ENCODE measurements around the gene PPP2R5C.

Gene PPP2R5C

GRCh38 chr14:101894365-101895081 is 133.0 kb downstream of the PPP2R5C start:
- DNase-seq = no peak

- no peak for DNase-seq
Observed at GRCh38 chr14:101895256-101895655, 133.7 kb downstream of the PPP2R5C start.

GRCh38 chr14:101897326-101897725 is 135.8 kb downstream of the PPP2R5C start:
- DNase-seq = no peak

GRCh38 chr14:101898416-101898815 is 136.9 kb downstream of the PPP2R5C start:
- no peak for DNase-seq

GRCh38 chr14:101899263-101899662 is 137.8 kb downstream of the PPP2R5C start:
- DNase-seq = no peak

- no peak for DNase-seq
Observed at GRCh38 chr14:101900253-101900652, 138.7 kb downstream of the PPP2R5C start.

- DNase-seq = no peak
Observed at GRCh38 chr14:101903111-101903561, 141.6 kb downstream of the PPP2R5C start.

- DNase-seq = no peak
Observed at GRCh38 chr14:101905614-101906013, 144.1 kb downstream of the PPP2R5C start.

- no peak for DNase-seq
Observed at GRCh38 chr14:101906645-101907044, 145.1 kb downstream of the PPP2R5C start.

- no peak for DNase-seq
Observed at GRCh38 chr14:101907619-101908018, 146.1 kb downstream of the PPP2R5C start.

- DNase-seq = no peak
Observed at GRCh38 chr14:101908795-101909194, 147.3 kb downstream of the PPP2R5C start.

GRCh38 chr14:101909371-101910096 is 148.0 kb downstream of the PPP2R5C start:
- no peak for DNase-seq

- no peak for DNase-seq
Observed at GRCh38 chr14:101912841-101913240, 151.3 kb downstream of the PPP2R5C start.

- DNase-seq = no peak
Observed at GRCh38 chr14:101914083-101914482, 152.6 kb downstream of the PPP2R5C start.

- no peak for DNase-seq
Observed at GRCh38 chr14:101915871-101916815, 154.6 kb downstream of the PPP2R5C start.

GRCh38 chr14:101916816-101917412 is 155.4 kb downstream of the PPP2R5C start:
- DNase-seq = no peak

GRCh38 chr14:101917413-101918017 is 156.0 kb downstream of the PPP2R5C start:
- no peak for DNase-seq

GRCh38 chr14:101918065-101918989 is 156.8 kb downstream of the PPP2R5C start:
- DNase-seq = no peak

GRCh38 chr14:101920271-101920670 is 158.8 kb downstream of the PPP2R5C start:
- no peak for DNase-seq

- no peak for DNase-seq
Observed at GRCh38 chr14:101922866-101923265, 161.4 kb downstream of the PPP2R5C start.

- no peak for DNase-seq
Observed at GRCh38 chr14:101925152-101925551, 163.6 kb downstream of the PPP2R5C start.
